ENCODE results near the gene MND1. TPM values are rescaled to one million over a fixed set of nuclear protein-coding genes. Genes with fewer than 3 reads are reported as not detected.
"Not testable (repeated sequence)": the region's sequence is repeated elsewhere in the genome, so short reads cannot be mapped to it uniquely, and the experiment has no call there.

Gene MND1
- total RNA-seq, 2 donors from 2014 or later = 3.0 TPM; not detected in 1

- Histone ChIP-seq H3K36me3 (no peaks in the 10 kb centered on the region), H3K4me3 (no peak overlapping the region), H3K9me3 (no peaks in the 10 kb centered on the region), H3K27ac (no peak overlapping the region), H3K4me1 (ENCODE audit: control insufficient read depth in 1 of 2, low read depth in 2 of 2) (peaks cover 7 to 11% of the 10 kb centered on the region in 2 donors), H3K27me3 (replicated peaks; ENCODE audit: insufficient read depth) (no peaks in the 10 kb centered on the region)
- DNase-seq (ENCODE audit: low spot score) (no peak), ATAC-seq (ENCODE audit: insufficient number of reproducible peaks, low FRiP score, low read depth) (no peak)
- TF ChIP-seq CTCF (IDR thresholded peaks at IDR 0.05) = no peak
Observed at GRCh38 chr4:153413842-153414241, 69.4 kb downstream of the MND1 start.

GRCh38 chr4:153416456-153416855, 72.0 kb downstream of the MND1 start:
- not testable (repeated sequence) for H3K4me3 ChIP-seq; DNase-seq (ENCODE audit: low spot score)

GRCh38 chr4:153418121-153418520, 73.6 kb downstream of the MND1 start:
- no peaks in the 10 kb centered on the region for H3K9me3 ChIP-seq
- DNase-seq (ENCODE audit: low spot score) (no peak), ATAC-seq (ENCODE audit: insufficient number of reproducible peaks, low FRiP score, low read depth) (no peak)
- no peak overlapping the region for H3K4me3 ChIP-seq
- no peaks in the 10 kb centered on the region for H3K27me3 ChIP-seq (replicated peaks; ENCODE audit: insufficient read depth)
- TF ChIP-seq CTCF (IDR thresholded peaks at IDR 0.05) = no peak
- no peaks in the 10 kb centered on the region for H3K36me3 ChIP-seq
- H3K27ac ChIP-seq = no peak overlapping the region
- H3K4me1 ChIP-seq (ENCODE audit: control insufficient read depth in 1 of 2, low read depth in 2 of 2) = no peaks in the 10 kb centered on the region

More at GRCh38 chr4:153416456-153416855, 72.0 kb downstream of the MND1 start:
- not testable (repeated sequence) for ATAC-seq (ENCODE audit: insufficient number of reproducible peaks, low FRiP score, low read depth); H3K27me3 ChIP-seq (replicated peaks; ENCODE audit: insufficient read depth); H3K27ac ChIP-seq; H3K4me1 ChIP-seq (ENCODE audit: control insufficient read depth in 1 of 2, low read depth in 2 of 2); H3K9me3 ChIP-seq; H3K36me3 ChIP-seq

GRCh38 chr4:153418558-153418957, 74.1 kb downstream of the MND1 start:
- no peaks in the 10 kb centered on the region for H3K9me3 ChIP-seq
- H3K27ac ChIP-seq = no peak overlapping the region
- TF ChIP-seq CTCF (IDR thresholded peaks at IDR 0.05) = no peak
- no peak overlapping the region for H3K4me3 ChIP-seq
- H3K4me1 ChIP-seq (ENCODE audit: control insufficient read depth in 1 of 2, low read depth in 2 of 2) = no peaks in the 10 kb centered on the region
- DNase-seq (ENCODE audit: low spot score) = no peak
- H3K36me3 ChIP-seq = no peaks in the 10 kb centered on the region
- H3K27me3 ChIP-seq (replicated peaks; ENCODE audit: insufficient read depth) = no peaks in the 10 kb centered on the region
- no peak for ATAC-seq (ENCODE audit: insufficient number of reproducible peaks, low FRiP score, low read depth)

GRCh38 chr4:153419029-153419428, 74.5 kb downstream of the MND1 start:
- H3K27me3 ChIP-seq (replicated peaks; ENCODE audit: insufficient read depth) = no peaks in the 10 kb centered on the region
- ATAC-seq (ENCODE audit: insufficient number of reproducible peaks, low FRiP score, low read depth) (no peak), DNase-seq (ENCODE audit: low spot score) (no peak)
- H3K27ac ChIP-seq = no peak overlapping the region
- H3K9me3 ChIP-seq = no peaks in the 10 kb centered on the region
- H3K36me3 ChIP-seq = no peaks in the 10 kb centered on the region
- no peaks in the 10 kb centered on the region for H3K4me1 ChIP-seq (ENCODE audit: control insufficient read depth in 1 of 2, low read depth in 2 of 2)
- no peak for TF ChIP-seq CTCF (IDR thresholded peaks at IDR 0.05)
- no peak overlapping the region for H3K4me3 ChIP-seq

GRCh38 chr4:153419673-153420278, 75.3 kb downstream of the MND1 start:
- H3K27ac ChIP-seq = no peak overlapping the region
- no peak for DNase-seq (ENCODE audit: low spot score)
- no peak overlapping the region for H3K4me3 ChIP-seq
- no peaks in the 10 kb centered on the region for H3K4me1 ChIP-seq (ENCODE audit: control insufficient read depth in 1 of 2, low read depth in 2 of 2)
- no peaks in the 10 kb centered on the region for H3K9me3 ChIP-seq
- no peaks in the 10 kb centered on the region for H3K36me3 ChIP-seq
- TF ChIP-seq CTCF (IDR thresholded peaks at IDR 0.05) = no peak
- no peaks in the 10 kb centered on the region for H3K27me3 ChIP-seq (replicated peaks; ENCODE audit: insufficient read depth)
- no peak for ATAC-seq (ENCODE audit: insufficient number of reproducible peaks, low FRiP score, low read depth)

Data from thoracic aorta (tissue), 2 donors.